IMR-90 (cell line): ENCODE results near the gene KDM3B. TPM values are rescaled to one million over a fixed set of nuclear protein-coding genes. Genes with fewer than 3 reads are reported as not detected.

Source experiments
- ATAC-seq: fragments of 200-7000 bp; cut with Tn5 transposase; 2 replicates; pipeline ENCODE4 v1.9.1; 2020; ENCODE audit warnings: low read depth, mild to moderate bottlenecking, moderate library complexity
- BruUV-seq: library from RNA; stranded (reverse); fragments of 400-500 nt; replicated peaks from 2 replicates; lab custom pipeline; 2021; lab: Mats Ljungman, UMichigan
- CTCF ChIA-PET: fragments of 300-600 bp; formaldehyde crosslinking; extraction: SDS; loops from one replicate; lab custom pipeline; 2021; ENCODE audit warnings: antibody characterized with exemption; lab: Yijun Ruan, JAX
- POLR2A ChIA-PET: fragments of 300-600 bp; sonication (Branson Sonifier 250); formaldehyde crosslinking; loops from one replicate; lab custom pipeline; 2022; ENCODE audit warnings: antibody characterized with exemption; ENCODE audit not compliant: unreplicated experiment; lab: Charles Lee
- DNase-seq: peaks from one replicate; pipeline ENCODE4 v3.0.0; 2013
- H2AFZ ChIP-seq: replicated peaks from 2 replicates; pipeline ENCODE3; 2013; ENCODE audit warnings: low read length, mild to moderate bottlenecking; ENCODE audit not compliant: poor library complexity
- H2AK5ac ChIP-seq: 2 replicates; pipeline ENCODE4 v1.6.1; 2013; ENCODE audit warnings: low read depth, low read length, inconsistent platforms
- H2AK9ac ChIP-seq: replicated peaks from 2 replicates; pipeline ENCODE3; 2013; ENCODE audit warnings: mild to moderate bottlenecking, low read depth, low read length, moderate library complexity; ENCODE audit not compliant: poor library complexity
- H2BK120ac ChIP-seq: 2 replicates; pipeline ENCODE4 v1.6.1; 2013; ENCODE audit warnings: low read depth, low read length, inconsistent platforms
- H2BK15ac ChIP-seq: 3 replicates; pipeline ENCODE4 v1.6.1; 2013; ENCODE audit warnings: low read depth, low read length, inconsistent platforms
- H2BK20ac ChIP-seq: 2 replicates; pipeline ENCODE4 v1.6.1; 2013; ENCODE audit warnings: low read depth, mild to moderate bottlenecking, inconsistent platforms, low read length, moderate library complexity
- H2BK5ac ChIP-seq: 2 replicates; pipeline ENCODE4 v1.6.1; 2013; ENCODE audit warnings: mild to moderate bottlenecking, low read depth, low read length, inconsistent platforms; ENCODE audit not compliant: poor library complexity, severe bottlenecking
- H3K14ac ChIP-seq: replicated peaks from 2 replicates; pipeline ENCODE4 v1.6.1; 2013; ENCODE audit warnings: low read depth, low read length, inconsistent platforms
- H3K18ac ChIP-seq: 2 replicates; pipeline ENCODE4 v1.6.1; 2013; ENCODE audit warnings: low read depth, low read length, control low read depth
- H3K23ac ChIP-seq: 2 replicates; pipeline ENCODE4 v1.6.1; 2013; ENCODE audit warnings: low read depth, low read length, inconsistent platforms
- H3K27ac ChIP-seq: 2 replicates; pipeline ENCODE4 v1.5.1; 2013; ENCODE audit warnings: mild to moderate bottlenecking, control low read depth, low read length; ENCODE audit not compliant: insufficient read depth
- H3K27me3 ChIP-seq: 2 replicates; pipeline ENCODE4 v1.6.1; 2013; ENCODE audit warnings: low read length; ENCODE audit not compliant: control insufficient read depth, insufficient read depth
- H3K36me3 ChIP-seq: 2 replicates; pipeline ENCODE4 v1.6.1; 2013; ENCODE audit warnings: low read length, mixed read lengths; ENCODE audit not compliant: control insufficient read depth, insufficient read depth
- H3K4ac ChIP-seq: 2 replicates; pipeline ENCODE4 v1.6.1; 2013; ENCODE audit warnings: low read depth, low read length, inconsistent platforms
- H3K4me1 ChIP-seq: 2 replicates; pipeline ENCODE4 v1.6.1; 2013; ENCODE audit warnings: low read length, mixed read lengths; ENCODE audit not compliant: control insufficient read depth, insufficient read depth
- H3K4me2 ChIP-seq: 2 replicates; pipeline ENCODE4 v1.6.1; 2013; ENCODE audit warnings: low read depth, mild to moderate bottlenecking, control low read depth, low read length, moderate library complexity
- H3K4me3 ChIP-seq: 2 replicates; pipeline ENCODE4 v1.5.1; 2013; ENCODE audit warnings: low read depth, mild to moderate bottlenecking, control low read depth, low read length, moderate library complexity; ENCODE audit not compliant: insufficient read depth
- H3K56ac ChIP-seq: 2 replicates; pipeline ENCODE4 v1.6.1; 2013; ENCODE audit warnings: low read length, inconsistent platforms; ENCODE audit not compliant: insufficient read depth; ENCODE audit errors: extremely low read depth
- H3K79me1 ChIP-seq, 2 experiments: 2 replicates each; pipeline ENCODE4 v1.6.1; 2013; ENCODE audit warnings: low read length in 2 of 2, inconsistent platforms in 1 of 2, low read depth in 1 of 2
- H3K9ac ChIP-seq: 2 replicates; pipeline ENCODE4 v1.6.1; 2013; ENCODE audit warnings: low read depth, low read length, control low read depth
- H3K9me1 ChIP-seq: 2 replicates; pipeline ENCODE4 v1.6.1; 2013; ENCODE audit warnings: low read length, inconsistent platforms; ENCODE audit not compliant: insufficient read depth
- H3K9me3 ChIP-seq: 2 replicates; pipeline ENCODE4 v1.6.1; 2013; ENCODE audit warnings: low read length; ENCODE audit not compliant: control insufficient read depth, insufficient read depth
- H4K20me1 ChIP-seq: 2 replicates; pipeline ENCODE4 v1.6.1; 2013; ENCODE audit warnings: low read length, inconsistent platforms; ENCODE audit not compliant: insufficient read depth
- H4K5ac ChIP-seq: 2 replicates; pipeline ENCODE4 v1.6.1; 2013; ENCODE audit warnings: mild to moderate bottlenecking, low read depth, low read length, control low read depth
- H4K8ac ChIP-seq, 2 experiments: 2 replicates each; pipeline ENCODE4 v1.6.1; 2013; ENCODE audit warnings: low read depth in 2 of 2, low read length in 2 of 2, control low read depth in 1 of 2, inconsistent platforms in 1 of 2
- H4K91ac ChIP-seq: 2 replicates; pipeline ENCODE4 v1.6.1; 2013; ENCODE audit warnings: low read depth, low read length, inconsistent platforms; ENCODE audit not compliant: insufficient read depth
- MAFK ChIP-seq: IDR thresholded peaks from 2 replicates; pipeline ENCODE4 v1.6.1; 2012; ENCODE audit warnings: low read depth, low read length, improper control_type of control experiment
- MXI1 ChIP-seq: IDR thresholded peaks from 2 replicates; pipeline ENCODE4 v1.6.1; 2012; ENCODE audit warnings: low read depth, mild to moderate bottlenecking, low read length, moderate library complexity, borderline replicate concordance
- RFX5 ChIP-seq: IDR thresholded peaks from 2 replicates; pipeline ENCODE4 v1.8.0; 2012; ENCODE audit warnings: low read depth, mild to moderate bottlenecking, low read length, moderate library complexity
- WGBS, 2 experiments: methylation state at CpG; one replicate each; pipeline versions ENCODE4 v1.1.5 to v1.1.7; 2013; ENCODE audit warnings: missing lambda C conversion rate in 2 of 2; ENCODE audit not compliant: insufficient read length in 1 of 2; ENCODE audit errors: extremely low coverage in 2 of 2; 5-methylcytosine and 5-hydroxymethylcytosine counted together
- dilution Hi-C: fragments of 300-500 bp; cut with HindIII; formaldehyde crosslinking; loops from one replicate; pipeline ENCODE4 v1.14.3; 2018; ENCODE audit warnings: low sequenced_read_pairs; ENCODE audit not compliant: unreplicated experiment
- in situ Hi-C: fragments of 300-500 bp; cut with MboI; formaldehyde crosslinking; loops from 3 replicates; pipeline ENCODE4 v1.14.3; 2019; ENCODE audit warnings: low sequenced_read_pairs, inconsistent platforms, mixed read lengths
- intact Hi-C: fragments of 100-400 bp; cut with micrococcal nuclease; formaldehyde crosslinking; loops from 2 replicates; pipeline ENCODE4 v1.10.0; 2022
- polyA plus RNA-seq, 3 experiments: library from polyadenylated mRNA; depleted of rRNA; stranded (reverse); fragments of >200 nt; gene quantifications; 2 replicates each; pipeline ENCODE4 v1.2.3, GENCODE V29; 2012; ENCODE audit warnings: low replicate concordance in 1 of 3
- total RNA-seq: library from RNA; depleted of rRNA; stranded (reverse); fragments of >200 nt; gene quantifications from 2 replicates; pipeline ENCODE4 v1.2.3, GENCODE V29; 2012

Gene KDM3B
- total and polyA plus RNA-seq, 2 of the 4 experiments (the other 2 are of a cell fraction) = 19.4 to 35.8 TPM

GRCh38 chr5:138346889-138347288 is 5.6 kb upstream of the KDM3B start:
- dilution Hi-C loops (no loop called here), in situ Hi-C loops (no loop called here), intact Hi-C loops (no loop called here)
- 100% methylated on average over 3 of the region's 14 CpGs; no CpG with 5 or more reads in 1 of the 2 experiments for WGBS, 2 experiments
- Histone ChIP-seq H3K9ac (no peak overlapping the region), H3K23ac (no peak overlapping the region), H4K91ac (no peak overlapping the region), H3K14ac (no peak overlapping the region), H3K9me1 (peaks cover 11% of the 10 kb centered on the region; the same call in 1 of the 2 replicates), H3K4me1 (peaks cover 2% of the 10 kb centered on the region; the same call in 1 of the 2 replicates), H2AFZ (no peak overlapping the region), H3K79me1 (peaks cover 9 to 33% of the 10 kb centered on the region in 2 experiments), H3K18ac (no peak overlapping the region), H2BK120ac (no peak overlapping the region), H4K20me1 (peaks cover 16% of the 10 kb centered on the region), H3K9me3 (peaks cover under 1% of the 10 kb centered on the region; the same call in 1 of the 2 replicates), H2AK9ac (no peak overlapping the region), H2BK20ac (no peak overlapping the region), H3K56ac (no peak overlapping the region), H2AK5ac (no peak overlapping the region), H4K5ac (no peak overlapping the region), H3K27ac (no peak overlapping the region), H3K36me3 (peaks cover 49% of the 10 kb centered on the region), H2BK15ac (no peak overlapping the region), H3K4me2 (no peak overlapping the region), H3K4ac (no peak overlapping the region), H4K8ac (no peak overlapping the region), H2BK5ac (no peak overlapping the region), H3K27me3 (no peaks in the 10 kb centered on the region), H3K4me3 (no peak overlapping the region)
- BruUV-seq = no TSS peak
- ATAC-seq (no peak), DNase-seq (no peak)
- no peak for TF ChIP-seq MAFK
- no peak for TF ChIP-seq MXI1
- TF ChIP-seq RFX5 = no peak
- ChIA-PET POLR2A (no interaction called here), CTCF (no interaction called here)
